Effector memory CD4-positive, alpha-beta T cell (primary cell): Measurements from ENCODE around the gene COL12A1.

ENCODE experiments used
- DNase-seq, 3 donors: peaks; one replicate each; pipeline ENCODE4 v3.0.0-alpha.2; 2020
- H3K27ac ChIP-seq: 2 replicates; pipeline ENCODE4 v1.7.0; 2013; ENCODE audit warnings: mild to moderate bottlenecking, low read length, moderate library complexity; ENCODE audit not compliant: insufficient read depth, poor library complexity, severe bottlenecking
- H3K27me3 ChIP-seq: replicated peaks from 2 replicates; pipeline ENCODE4 v1.7.0; 2013; ENCODE audit warnings: mild to moderate bottlenecking, low read length; ENCODE audit not compliant: insufficient read depth, control insufficient read depth, poor library complexity, severe bottlenecking
- H3K36me3 ChIP-seq: 2 replicates; pipeline ENCODE4 v1.7.0; 2013; ENCODE audit warnings: mild to moderate bottlenecking, low read length, moderate library complexity; ENCODE audit not compliant: control insufficient read depth, insufficient read depth
- H3K4me1 ChIP-seq: 2 replicates; pipeline ENCODE4 v1.7.0; 2013; ENCODE audit warnings: low read length, mild to moderate bottlenecking; ENCODE audit not compliant: control insufficient read depth, insufficient read depth, poor library complexity, severe bottlenecking
- H3K4me3 ChIP-seq: 2 replicates; pipeline ENCODE4 v1.7.0; 2013; ENCODE audit warnings: low read length, low read depth, mild to moderate bottlenecking; ENCODE audit not compliant: insufficient read depth, poor library complexity, severe bottlenecking
- H3K9me3 ChIP-seq: 2 replicates; pipeline ENCODE4 v1.7.0; 2013; ENCODE audit warnings: mild to moderate bottlenecking, low read length, moderate library complexity; ENCODE audit not compliant: control insufficient read depth

Gene COL12A1

GRCh38 chr6:75147512-75147911, 58.3 kb downstream of the COL12A1 start:
- H3K27ac ChIP-seq: no peak overlapping the region
- no peaks in the 10 kb centered on the region for H3K4me1 ChIP-seq
- DNase-seq: no peak
- H3K4me3 ChIP-seq: no peak overlapping the region
- no peaks in the 10 kb centered on the region for H3K9me3 ChIP-seq
- no peaks in the 10 kb centered on the region for H3K36me3 ChIP-seq
- no peaks in the 10 kb centered on the region for H3K27me3 ChIP-seq

GRCh38 chr6:75145976-75146375, 59.9 kb downstream of the COL12A1 start:
- H3K4me1 ChIP-seq: no peaks in the 10 kb centered on the region
- no peaks in the 10 kb centered on the region for H3K36me3 ChIP-seq
- DNase-seq: no peak
- H3K27ac ChIP-seq: no peak overlapping the region
- H3K4me3 ChIP-seq: no peak overlapping the region
- H3K27me3 ChIP-seq: no peaks in the 10 kb centered on the region
- no peaks in the 10 kb centered on the region for H3K9me3 ChIP-seq

- DNase-seq: no peak
- Histone ChIP-seq H3K4me1 (no peaks in the 10 kb centered on the region), H3K27ac (no peak overlapping the region), H3K9me3 (no peaks in the 10 kb centered on the region), H3K4me3 (no peak overlapping the region), H3K27me3 (no peaks in the 10 kb centered on the region), H3K36me3 (no peaks in the 10 kb centered on the region)
Observed at GRCh38 chr6:75145211-75145610, 60.6 kb downstream of the COL12A1 start.

DNA sequence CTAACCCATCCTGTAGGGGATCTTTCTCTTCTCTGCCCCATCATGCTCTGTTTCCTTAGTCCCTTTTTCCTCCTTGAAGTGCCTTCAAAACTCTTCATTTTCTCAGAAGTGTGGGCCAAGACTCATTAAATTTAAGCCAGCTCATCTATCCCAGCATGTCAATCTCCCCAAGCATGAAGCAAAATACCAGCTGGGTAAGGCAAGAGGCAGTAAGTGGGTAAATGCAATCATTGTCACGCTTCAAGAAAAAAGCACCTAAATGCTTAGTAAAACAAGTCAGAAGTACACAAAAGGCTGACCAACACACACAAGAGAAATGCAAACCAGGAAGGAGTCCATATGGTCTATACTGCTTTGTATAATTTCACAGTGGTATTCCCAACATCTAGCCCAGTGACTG, 61.5 kb downstream of the COL12A1 start:
- H3K9me3 ChIP-seq: no peaks in the 10 kb centered on the region
- no peak overlapping the region for H3K27ac ChIP-seq
- no peaks in the 10 kb centered on the region for H3K4me1 ChIP-seq
- DNase-seq: no peak
- H3K27me3 ChIP-seq: no peaks in the 10 kb centered on the region
- no peaks in the 10 kb centered on the region for H3K36me3 ChIP-seq
- H3K4me3 ChIP-seq: no peak overlapping the region

- no peaks in the 10 kb centered on the region for H3K27me3 ChIP-seq
- H3K36me3 ChIP-seq: no peaks in the 10 kb centered on the region
- DNase-seq: no peak
- no peak overlapping the region for H3K27ac ChIP-seq
- H3K9me3 ChIP-seq: no peaks in the 10 kb centered on the region
- no peak overlapping the region for H3K4me3 ChIP-seq
- H3K4me1 ChIP-seq: no peaks in the 10 kb centered on the region
Observed at GRCh38 chr6:75143191-75143590, 62.7 kb downstream of the COL12A1 start.

DNA sequence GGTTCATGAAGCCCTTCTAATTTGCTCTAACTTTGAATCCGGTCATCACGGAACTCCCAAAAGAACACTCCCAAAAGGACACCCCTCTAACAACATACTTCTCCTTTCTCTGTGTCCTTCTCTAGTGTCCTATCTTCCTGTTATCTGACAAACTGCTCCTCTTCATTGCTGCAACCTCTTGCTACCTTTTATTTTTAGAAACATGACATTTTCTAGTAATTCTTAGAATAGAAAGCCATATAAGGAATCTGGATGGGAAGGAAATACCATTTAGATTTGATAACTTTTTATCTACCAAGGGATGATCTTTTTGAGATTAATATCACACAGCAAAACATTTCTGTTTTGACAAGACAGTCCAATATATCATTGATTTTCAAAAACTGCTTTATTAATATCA, 63.1 kb downstream of the COL12A1 start:
- H3K27me3 ChIP-seq: no peaks in the 10 kb centered on the region
- H3K9me3 ChIP-seq: no peaks in the 10 kb centered on the region
- H3K4me1 ChIP-seq: no peaks in the 10 kb centered on the region
- H3K27ac ChIP-seq: no peak overlapping the region
- no peaks in the 10 kb centered on the region for H3K36me3 ChIP-seq
- no peak for DNase-seq
- H3K4me3 ChIP-seq: no peak overlapping the region

- Histone ChIP-seq H3K36me3 (no peaks in the 10 kb centered on the region), H3K9me3 (no peaks in the 10 kb centered on the region), H3K4me1 (no peaks in the 10 kb centered on the region), H3K4me3 (no peak overlapping the region), H3K27me3 (no peaks in the 10 kb centered on the region), H3K27ac (no peak overlapping the region)
- DNase-seq: no peak
Observed at GRCh38 chr6:75135876-75136275, 70.0 kb downstream of the COL12A1 start.

DNA sequence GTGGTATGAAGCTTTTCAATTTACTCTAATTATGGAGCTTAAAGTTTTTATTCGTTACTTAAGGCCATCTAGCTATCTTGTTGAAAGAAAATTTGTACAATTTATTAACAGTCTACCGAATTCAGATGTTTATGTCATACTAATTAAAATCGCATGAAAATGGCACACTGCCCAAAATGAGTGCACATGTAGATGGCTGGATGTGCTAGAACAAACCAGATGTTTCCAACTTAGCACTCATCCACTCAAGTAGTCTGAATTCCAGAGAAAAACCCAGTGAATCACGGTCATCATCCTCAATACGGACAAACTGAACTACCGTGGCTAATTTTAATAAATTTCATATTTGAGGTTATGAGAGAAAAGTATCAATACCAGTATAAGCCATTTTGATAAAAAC, 70.4 kb downstream of the COL12A1 start:
- H3K36me3 ChIP-seq: no peaks in the 10 kb centered on the region
- no peaks in the 10 kb centered on the region for H3K9me3 ChIP-seq
- no peak for DNase-seq

GRCh38 chr6:75130784-75131183, 75.1 kb downstream of the COL12A1 start:
- no peaks in the 10 kb centered on the region for H3K27me3 ChIP-seq
- no peaks in the 10 kb centered on the region for H3K36me3 ChIP-seq
- no peak overlapping the region for H3K4me3 ChIP-seq
- no peaks in the 10 kb centered on the region for H3K4me1 ChIP-seq
- H3K27ac ChIP-seq: no peak overlapping the region
- DNase-seq: no peak
- H3K9me3 ChIP-seq: no peaks in the 10 kb centered on the region

More for the DNA sequence above, 70.4 kb downstream of the COL12A1 start:
- Histone ChIP-seq H3K27me3 (no peaks in the 10 kb centered on the region), H3K4me3 (no peak overlapping the region), H3K27ac (no peak overlapping the region), H3K4me1 (no peaks in the 10 kb centered on the region)

DNA sequence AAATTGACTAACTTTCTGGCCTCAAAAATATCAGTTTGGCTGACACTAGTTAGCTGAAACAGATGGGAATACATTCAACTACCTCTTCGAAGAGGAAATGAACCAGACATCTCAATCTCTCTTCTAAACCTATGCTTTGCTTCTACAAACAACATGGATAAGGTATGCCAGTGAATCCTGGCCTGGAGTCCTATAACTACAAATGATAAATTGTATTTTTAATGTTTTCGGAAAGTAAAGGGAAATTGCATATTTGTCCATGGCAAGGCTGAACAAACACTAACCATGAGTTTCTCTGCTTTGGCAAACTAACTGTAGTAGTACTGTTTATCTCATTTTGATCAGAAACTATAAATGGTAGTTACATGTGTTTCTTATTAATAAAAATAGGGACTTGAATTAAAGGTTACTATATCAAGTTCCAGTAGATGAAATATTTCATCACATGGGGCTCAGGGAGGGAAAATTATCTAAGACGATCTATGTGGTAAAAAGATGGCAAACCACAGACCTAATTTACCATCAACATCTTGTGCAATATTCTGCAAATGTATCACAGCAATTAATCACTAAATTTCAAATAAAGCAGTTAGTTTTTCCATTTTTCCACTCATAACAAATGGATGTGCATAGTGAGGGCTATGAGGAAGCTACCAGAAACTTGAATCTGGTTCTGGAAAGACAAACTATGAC, 76.8 kb downstream of the COL12A1 start:
- H3K36me3 ChIP-seq: no peaks in the 10 kb centered on the region
- no peak overlapping the region for H3K27ac ChIP-seq
- H3K4me3 ChIP-seq: no peak overlapping the region
- DNase-seq: no peak
- H3K4me1 ChIP-seq: no peaks in the 10 kb centered on the region
- no peaks in the 10 kb centered on the region for H3K27me3 ChIP-seq
- H3K9me3 ChIP-seq: no peaks in the 10 kb centered on the region
